ENCODE data around the gene DCLK1. TPM values are rescaled to one million over a fixed set of nuclear protein-coding genes. Genes with fewer than 3 reads are reported as not detected.

DCLK1 gene
- total and polyA plus RNA-seq, 10 of the 15 experiments (the other 5 are each of a cell fraction or from before 2014, with no cell fraction given), result not detected

- no peak for DNase-seq (ENCODE audit: low read depth, low spot score)
- Histone ChIP-seq H3K4me2 (ENCODE audit: control insufficient read depth, insufficient read depth) (no peak overlapping the region), H2AFZ (ENCODE audit: control insufficient read depth, low read depth, low read length) (no peak overlapping the region), H3K9ac (ENCODE audit: control insufficient read depth, insufficient read depth, low read length) (no peak overlapping the region), H4K20me1 (ENCODE audit: control insufficient read depth, insufficient read depth) (no peaks in the 10 kb centered on the region), H3K9me3 (replicated peaks; ENCODE audit: control insufficient read depth, insufficient read depth, low read length) (no peaks in the 10 kb centered on the region), H3K27me3 (replicated peaks in 1 of 2; ENCODE audit: control insufficient read depth in 2 of 2, insufficient read depth in 2 of 2, low read length in 1 of 2) (no peaks in the 10 kb centered on the region), H3K36me3 (ENCODE audit: control insufficient read depth in 2 of 2, insufficient read depth in 2 of 2, low read length in 1 of 2) (no peaks in the 10 kb centered on the region), H3K4me3 (no peak overlapping the region), H3K27ac (ENCODE audit: control insufficient read depth, insufficient read depth) (no peak overlapping the region), H3K79me2 (ENCODE audit: control insufficient read depth, insufficient read depth, low read length) (no peaks in the 10 kb centered on the region), H3K4me1 (ENCODE audit: control insufficient read depth, insufficient read depth, low read length) (no peaks in the 10 kb centered on the region)
- RAD21 ChIA-PET (ENCODE audit: unreplicated experiment), result no interaction called here
- ATAC-seq, result no peak
- no TSS peak for BruUV-seq (replicated peaks)
- SMC1A ChIA-PET (ENCODE audit: uncharacterized antibody, unreplicated experiment), result no interaction called here
- CTCF ChIA-PET, result no interaction called here
- 32% methylated on average over 3 of the region's 3 CpGs for WGBS (ENCODE audit: insufficient coverage, insufficient replicate concordance, low lambda C conversion rate, missing lambda C conversion rate)
- intact Hi-C loops (cut with micrococcal nuclease; ENCODE audit: unreplicated experiment), result no loop called here
- TF ChIP-seq POU2F2 (IDR thresholded peaks at IDR 0.05; ENCODE audit: borderline replicate concordance, low read depth, low read length) (no peak), CBX3 (IDR thresholded peaks at IDR 0.05; ENCODE audit: borderline replicate concordance, low read depth) (no peak), JUNB (IDR thresholded peaks at IDR 0.05) (no peak), DPF2 (IDR thresholded peaks at IDR 0.05) (no peak), HCFC1 (IDR thresholded peaks at IDR 0.05; ENCODE audit: low read length) (no peak), BRCA1 (IDR thresholded peaks at IDR 0.05; ENCODE audit: low read depth, low read length) (no peak), TCF3 (IDR thresholded peaks at IDR 0.05; ENCODE audit: borderline replicate concordance, insufficient read depth, low read depth, low read length) (no peak), ZBTB11 (CRISPR knock-in tag; IDR thresholded peaks at IDR 0.05) (no peak), SUPT20H (IDR thresholded peaks at IDR 0.05; ENCODE audit: borderline replicate concordance, control insufficient read depth, low read depth, low read length) (no peak), SUZ12 (IDR thresholded peaks at IDR 0.05; ENCODE audit: unreplicated experiment) (no peak)
- no peak for FAIRE-seq
- POLR2A ChIA-PET, result no interaction called here
- in situ Hi-C loops (cut with MboI), result no loop called here
These were observed 16.1 kb upstream of the DCLK1 start for GRCh38 chr13:36147330-36147729.
